ENCODE data around the gene MPDU1. TPM values are rescaled to one million over a fixed set of nuclear protein-coding genes. Genes with fewer than 3 reads are reported as not detected.

Gene MPDU1
- polyA plus RNA-seq, 3 donors: 31.7 to 72.2 (median 50.2) TPM

DNA sequence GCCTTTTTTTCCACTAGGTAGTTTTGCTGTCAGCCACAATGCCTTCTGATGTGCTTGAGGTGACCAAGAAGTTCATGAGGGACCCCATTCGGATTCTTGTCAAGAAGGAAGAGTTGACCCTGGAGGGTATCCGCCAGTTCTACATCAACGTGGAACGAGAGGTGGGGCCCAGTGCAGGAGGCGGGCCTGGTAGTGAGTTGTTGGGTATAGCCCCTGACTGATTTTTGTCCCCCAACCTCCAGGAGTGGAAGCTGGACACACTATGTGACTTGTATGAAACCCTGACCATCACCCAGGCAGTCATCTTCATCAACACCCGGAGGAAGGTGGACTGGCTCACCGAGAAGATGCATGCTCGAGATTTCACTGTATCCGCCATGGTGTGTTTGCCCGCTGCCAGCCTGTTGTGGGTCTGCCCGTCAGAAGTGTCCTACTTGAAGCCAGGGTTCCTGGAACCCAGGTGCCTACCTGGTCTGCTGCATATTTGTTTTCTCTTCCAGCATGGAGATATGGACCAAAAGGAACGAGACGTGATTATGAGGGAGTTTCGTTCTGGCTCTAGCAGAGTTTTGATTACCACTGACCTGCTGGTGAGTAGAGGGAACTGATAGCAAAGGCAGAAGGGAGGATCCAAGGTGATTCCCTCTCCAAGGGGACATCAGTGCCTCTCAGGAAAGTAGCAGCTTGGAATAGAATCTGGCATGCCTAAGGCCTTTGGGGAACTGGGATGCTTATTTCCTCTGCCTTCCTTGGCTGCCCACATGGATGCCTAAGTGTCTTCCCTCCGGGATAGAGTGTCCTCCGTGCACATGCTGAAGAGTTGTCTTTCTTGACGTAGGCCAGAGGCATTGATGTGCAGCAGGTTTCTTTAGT lies 6.1 kb upstream of the MPDU1 start:
- WGBS, 3 donors: 73 to 79% (median 77%) methylated on average over 17 of the region's 17 CpGs
- no peak overlapping the region for H3K27ac ChIP-seq (ENCODE audit: low read depth, low read length)

DNA sequence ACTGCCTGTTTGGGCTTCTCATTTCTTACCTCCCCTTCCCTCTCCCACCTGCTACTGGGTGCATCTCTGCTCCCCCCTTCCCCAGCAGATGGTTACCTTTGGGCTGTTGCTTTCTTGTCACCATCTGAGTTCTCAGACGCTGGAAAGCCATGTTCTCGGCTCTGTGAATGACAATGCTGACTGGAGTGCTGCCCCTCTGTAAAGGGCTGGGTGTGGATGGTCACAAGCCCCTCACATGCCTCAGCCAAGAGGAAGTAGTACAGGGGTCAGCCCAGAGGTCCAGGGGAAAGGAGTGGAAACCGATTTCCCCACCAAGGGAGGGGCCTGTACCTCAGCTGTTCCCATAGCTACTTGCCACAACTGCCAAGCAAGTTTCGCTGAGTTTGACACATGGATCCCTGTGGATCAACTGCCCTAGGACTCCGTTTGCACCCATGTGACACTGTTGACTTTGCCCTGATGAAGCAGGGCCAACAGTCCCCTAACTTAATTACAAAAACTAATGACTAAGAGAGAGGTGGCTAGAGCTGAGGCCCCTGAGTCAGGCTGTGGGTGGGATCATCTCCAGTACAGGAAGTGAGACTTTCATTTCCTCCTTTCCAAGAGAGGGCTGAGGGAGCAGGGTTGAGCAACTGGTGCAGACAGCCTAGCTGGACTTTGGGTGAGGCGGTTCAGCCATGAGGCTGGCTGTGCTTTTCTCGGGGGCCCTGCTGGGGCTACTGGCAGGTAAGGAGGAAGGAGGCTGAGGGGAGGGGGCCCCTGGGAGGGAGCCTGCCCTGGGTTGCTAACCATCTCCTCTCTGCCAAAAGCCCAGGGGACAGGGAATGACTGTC lies 4.4 kb upstream of the MPDU1 start, which contains the start of gene CD68:
Gene CD68 (plus strand): TSS at position 638 of the 833 bp plus-strand sequence. CDS start 40 bp downstream, at position 678.
- 11 to 21% (median 11%) methylated on average over 7 of the region's 7 CpGs for WGBS, 3 donors
- peak within 1 kb of the TSS; percentile 40 for H3K27ac ChIP-seq (ENCODE audit: low read depth, low read length)

GRCh38 chr17:7579834-7580603 lies 3.6 kb upstream of the MPDU1 start:
- 60 to 79% (median 61%) methylated on average over 12 of the region's 12 CpGs for WGBS, 3 donors
- H3K27ac ChIP-seq (ENCODE audit: low read depth, low read length): peak overlapping the region; percentile 38

- WGBS, 3 donors: 70 to 86% (median 74%) methylated on average over 23 of the region's 23 CpGs
- H3K27ac ChIP-seq (ENCODE audit: low read depth, low read length): no peak overlapping the region
These were observed 2.8 kb upstream of the MPDU1 start for GRCh38 chr17:7580604-7581575.

DNA sequence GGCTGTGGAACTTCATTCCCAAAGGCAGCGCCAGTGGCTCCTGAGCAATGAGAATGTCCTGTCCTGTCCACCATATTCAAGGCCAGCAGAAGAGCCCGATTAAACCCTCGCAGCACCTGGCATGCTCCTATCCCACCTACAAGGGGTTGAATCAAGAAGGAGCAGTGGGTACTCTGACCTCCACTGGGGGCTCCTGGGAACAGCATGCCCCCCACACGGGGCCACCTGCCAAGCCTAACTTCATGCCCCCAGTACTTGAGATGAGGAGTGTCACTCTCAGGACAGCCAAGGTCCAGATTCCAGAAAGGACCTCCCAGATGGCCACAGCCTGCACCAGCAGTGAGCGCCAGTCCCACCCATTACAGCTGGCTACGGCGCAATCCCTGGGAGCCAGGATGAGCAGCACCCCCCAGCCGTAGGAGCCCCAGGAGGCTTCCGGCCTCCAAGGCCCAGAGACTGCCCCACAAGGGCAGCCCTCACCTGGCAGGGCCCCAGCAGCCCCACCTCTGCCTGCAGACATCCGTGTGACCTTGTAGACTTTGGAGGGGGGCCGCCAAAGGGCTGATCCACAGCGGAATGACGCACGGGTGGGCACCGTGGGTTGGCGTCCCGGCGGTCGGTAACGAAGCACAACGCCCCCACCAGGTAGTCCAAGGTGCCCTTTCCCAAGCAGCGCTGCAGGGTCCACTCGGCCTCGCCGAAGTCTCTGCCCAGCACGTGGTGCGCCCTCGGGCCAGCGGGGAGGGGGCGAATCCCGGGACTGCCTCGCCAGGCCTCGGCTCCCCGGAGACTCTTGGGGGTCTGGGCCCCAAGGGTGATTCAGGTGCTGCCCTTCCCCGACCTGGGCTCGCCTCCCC lies 1.0 kb upstream of the MPDU1 start:
- 81 to 85% (median 83%) methylated on average over 36 of the region's 36 CpGs for WGBS, 3 donors
- H3K27ac ChIP-seq (ENCODE audit: low read depth, low read length): peak overlapping the region; percentile 58

- H3K27ac ChIP-seq (ENCODE audit: low read depth, low read length): no peak overlapping the region
These were observed 3.2 kb downstream of the MPDU1 start for GRCh38 chr17:7586673-7587419.

GRCh38 chr17:7587420-7588151 lies 3.9 kb downstream of the MPDU1 start:
- 57 to 78% (median 59%) methylated on average over 12 of the region's 12 CpGs for WGBS, 3 donors
- no peak overlapping the region for H3K27ac ChIP-seq (ENCODE audit: low read depth, low read length)

More at GRCh38 chr17:7586673-7587419, 3.2 kb downstream of the MPDU1 start:
- WGBS, 3 donors: 46 to 76% (median 75%) methylated on average over 9 of the region's 9 CpGs

- no peak overlapping the region for H3K27ac ChIP-seq (ENCODE audit: low read depth, low read length)
- 65 to 76% (median 65%) methylated on average over 25 to 30 of the region's 30 CpGs for WGBS, 3 donors
These were observed 5.0 kb downstream of the MPDU1 start for GRCh38 chr17:7588553-7589203.

GRCh38 chr17:7589204-7589868 lies 5.7 kb downstream of the MPDU1 start:
- 16 to 24% (median 17%) methylated on average over 52 to 56 of the region's 56 CpGs for WGBS, 3 donors
- no peak overlapping the region for H3K27ac ChIP-seq (ENCODE audit: low read depth, low read length)

DNA sequence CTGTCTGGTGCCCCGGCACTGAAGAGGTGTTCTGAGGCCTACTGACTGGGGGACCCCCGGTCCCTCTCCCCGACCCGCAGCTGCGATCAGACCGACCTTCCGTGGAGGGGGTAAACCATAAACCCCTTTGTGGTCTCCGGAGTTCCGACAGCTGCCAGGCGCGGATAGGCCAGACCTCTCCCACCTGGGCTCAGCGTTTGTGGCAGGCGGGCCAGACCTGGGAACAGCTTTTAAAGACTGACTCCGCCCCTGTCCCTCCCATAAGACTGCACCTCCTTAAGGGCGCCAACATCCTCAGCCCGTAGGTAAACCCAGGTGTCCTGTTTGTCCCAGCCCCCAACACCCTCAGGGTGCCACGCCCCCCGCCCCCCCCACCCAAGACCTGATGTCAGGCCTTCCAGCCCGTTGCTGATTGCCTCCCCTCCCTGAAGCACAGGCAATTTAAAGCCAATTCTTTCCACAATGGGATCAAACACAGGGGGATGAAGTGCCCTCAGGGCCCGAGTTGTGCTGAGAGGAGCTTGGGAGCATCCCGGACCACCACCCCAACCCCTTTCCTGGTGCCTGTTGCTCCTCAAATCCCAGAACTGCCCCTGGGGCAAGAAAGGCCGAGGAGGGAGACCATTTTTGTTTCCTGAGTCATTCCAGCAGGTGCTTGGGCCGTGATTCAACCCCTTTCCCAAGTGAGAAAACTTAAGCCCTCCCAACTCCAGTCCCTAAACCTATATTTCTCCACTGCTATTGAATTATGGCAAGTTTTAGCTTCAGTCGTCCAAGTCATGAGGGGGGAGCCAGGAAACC lies 6.4 kb downstream of the MPDU1 start, which contains the start of gene SOX15:
Gene SOX15 (minus strand): TSS at position 204 of the 801 bp plus-strand sequence. CDS start 418 bp downstream, outside the sequence.
- H3K27ac ChIP-seq (ENCODE audit: low read depth, low read length): no peak within 1 kb of the TSS
- WGBS, 3 donors: 67 to 69% (median 68%) methylated on average over 24 of the region's 24 CpGs

DNA sequence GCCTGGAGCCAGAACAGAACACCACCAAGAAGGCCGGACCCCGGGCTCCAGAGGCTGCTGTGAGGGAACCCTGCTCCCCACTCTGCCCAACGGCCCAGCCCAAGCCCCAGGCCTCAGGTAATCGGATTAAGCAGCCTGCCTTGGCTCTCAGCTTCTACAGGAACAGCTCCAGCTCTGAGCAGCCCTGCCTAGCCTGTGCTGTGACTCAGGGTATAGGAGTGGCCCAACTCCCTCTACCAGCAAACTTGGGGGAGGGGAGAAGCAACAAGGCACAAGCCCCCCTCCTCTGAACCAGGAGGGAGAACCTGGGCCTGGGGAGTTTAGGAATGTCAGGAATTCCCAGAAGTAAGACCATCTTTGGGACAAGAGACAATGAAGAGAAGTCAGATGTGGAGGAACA lies 7.1 kb downstream of the MPDU1 start:
- H3K27ac ChIP-seq (ENCODE audit: low read depth, low read length): no peak overlapping the region
- WGBS, 3 donors: 78 to 80% (median 79%) methylated on average over 4 of the region's 4 CpGs

DNA sequence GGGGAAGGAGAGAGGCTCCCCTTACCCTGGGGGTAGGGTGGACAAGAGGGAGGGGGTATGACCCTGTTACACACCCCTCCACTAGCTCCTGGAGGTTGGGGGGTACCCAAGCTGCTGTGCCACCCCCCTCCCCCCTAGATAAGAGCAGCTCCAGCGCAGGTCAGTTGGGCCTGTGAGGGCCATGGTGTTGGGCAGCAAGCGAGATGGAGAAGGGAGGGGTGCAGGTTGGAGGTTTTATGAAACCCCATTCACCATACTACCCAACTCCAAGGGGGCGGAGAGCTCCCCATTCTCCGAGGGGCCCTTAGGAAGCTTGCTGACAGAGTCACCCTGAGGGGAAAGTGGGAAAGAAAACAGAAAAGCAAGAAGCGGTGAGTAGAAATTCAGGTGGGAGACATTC lies 7.9 kb downstream of the MPDU1 start:
- WGBS, 3 donors: 89 to 95% (median 94%) methylated on average over 4 to 5 of the region's 5 CpGs

GRCh38 chr17:7592422-7593021 lies 8.9 kb downstream of the MPDU1 start:
- 91 to 93% (median 92%) methylated on average over 23 of the region's 23 CpGs for WGBS, 3 donors
- no peak overlapping the region for H3K27ac ChIP-seq (ENCODE audit: low read depth, low read length)

More for the DNA sequence above, 7.9 kb downstream of the MPDU1 start:
- H3K27ac ChIP-seq (ENCODE audit: low read depth, low read length): no peak overlapping the region
